ENCODE results near the gene SCARB1. TPM values are rescaled to one million over a fixed set of nuclear protein-coding genes. Genes with fewer than 3 reads are reported as not detected.
"Not testable (repeated sequence)": the region's sequence is repeated elsewhere in the genome, so short reads cannot be mapped to it uniquely, and the experiment has no call there.

The SCARB1 gene
- total RNA-seq, 8 experiments from 2014 or later = 7.9 to 129 (median 15.1) TPM

DNA sequence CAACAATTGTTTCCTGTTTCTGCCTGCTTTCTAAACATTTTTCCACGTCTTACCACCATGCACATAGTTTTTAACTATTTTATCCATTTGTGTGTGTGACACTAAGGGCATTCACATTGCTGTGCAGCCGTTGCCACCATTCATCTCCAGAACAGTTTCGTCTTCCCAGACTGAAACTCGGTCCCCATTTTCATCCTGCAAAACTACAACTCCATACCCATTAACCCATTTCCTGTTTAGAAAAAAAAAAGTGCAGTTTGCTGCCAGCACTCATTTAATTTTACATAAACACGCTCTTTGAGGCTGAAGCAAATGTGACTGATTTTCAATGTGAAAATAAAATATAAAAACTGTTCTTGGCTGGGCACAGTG, 35.2 kb upstream of the SCARB1 start:
- ATAC-seq (replicated peaks in 6 of 8) = peak in 2 of 8 experiments; percentile 26 to 51
- WGBS, 10 experiments = 11 to 100% (median 75%) methylated on average over 1 to 5 of the region's 5 CpGs; no CpG with 5 or more reads in 1 of the 10 experiments
- Histone ChIP-seq H3K27ac (no peak overlapping the region), H3K4me3 (no peak overlapping the region), H3K4me1 (replicated peaks in 1 of 2) (no peaks in the 10 kb centered on the region)
- in situ Hi-C loops (cut with MboI; ENCODE audit: low pct_unique_long_range_greater_than_20kb in 2 of 9, low sequenced_read_pairs in 9 of 9, unreplicated experiment in 9 of 9) = no loop called here

- no peak overlapping the region for H3K27ac ChIP-seq
- peak; percentile 29 to 85 (median 60) for ATAC-seq (replicated peaks in 6 of 8)
- 0 to 70% (median 40%) methylated on average over 1 to 12 of the region's 18 CpGs; no CpG with 5 or more reads in 3 of the 10 experiments for WGBS, 10 experiments
- in situ Hi-C loops (cut with MboI; ENCODE audit: low pct_unique_long_range_greater_than_20kb in 2 of 9, low sequenced_read_pairs in 9 of 9, unreplicated experiment in 9 of 9) = no loop called here
- H3K4me1 ChIP-seq (replicated peaks in 1 of 2) = no peaks in the 10 kb centered on the region
- no peak overlapping the region for H3K4me3 ChIP-seq
Observed at GRCh38 chr12:124898200-124898922, 34.7 kb upstream of the SCARB1 start.

DNA sequence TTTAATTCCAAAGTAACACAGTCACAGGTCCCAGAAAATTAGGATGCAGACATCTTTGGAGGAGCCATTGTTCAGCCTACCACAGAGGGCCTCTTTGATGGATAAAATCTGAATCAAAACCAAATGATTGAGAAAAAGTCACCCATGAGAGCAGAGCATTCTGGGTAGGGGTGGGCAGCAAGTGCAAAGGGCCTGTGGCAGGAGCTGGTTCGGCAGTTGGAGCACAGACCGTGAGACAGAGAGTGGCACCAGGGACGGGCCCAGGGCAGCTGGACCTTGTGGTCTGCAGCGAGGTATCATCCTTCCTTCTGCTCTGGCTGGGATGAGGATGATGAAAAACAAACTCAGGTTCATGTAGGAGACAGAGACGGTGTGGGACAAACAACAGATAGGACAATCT, 32.8 kb upstream of the SCARB1 start:
- in situ Hi-C loops (cut with MboI; ENCODE audit: low pct_unique_long_range_greater_than_20kb in 2 of 9, low sequenced_read_pairs in 9 of 9, unreplicated experiment in 9 of 9) = no loop called here
- ATAC-seq (replicated peaks in 6 of 8) = no peak
- no peak overlapping the region for H3K27ac ChIP-seq
- H3K4me1 ChIP-seq (replicated peaks in 1 of 2) = no peaks in the 10 kb centered on the region
- H3K4me3 ChIP-seq = no peak overlapping the region
- 88 to 100% (median 94%) methylated on average over 1 to 4 of the region's 5 CpGs; no CpG with 5 or more reads in 3 of the 10 experiments for WGBS, 10 experiments

DNA sequence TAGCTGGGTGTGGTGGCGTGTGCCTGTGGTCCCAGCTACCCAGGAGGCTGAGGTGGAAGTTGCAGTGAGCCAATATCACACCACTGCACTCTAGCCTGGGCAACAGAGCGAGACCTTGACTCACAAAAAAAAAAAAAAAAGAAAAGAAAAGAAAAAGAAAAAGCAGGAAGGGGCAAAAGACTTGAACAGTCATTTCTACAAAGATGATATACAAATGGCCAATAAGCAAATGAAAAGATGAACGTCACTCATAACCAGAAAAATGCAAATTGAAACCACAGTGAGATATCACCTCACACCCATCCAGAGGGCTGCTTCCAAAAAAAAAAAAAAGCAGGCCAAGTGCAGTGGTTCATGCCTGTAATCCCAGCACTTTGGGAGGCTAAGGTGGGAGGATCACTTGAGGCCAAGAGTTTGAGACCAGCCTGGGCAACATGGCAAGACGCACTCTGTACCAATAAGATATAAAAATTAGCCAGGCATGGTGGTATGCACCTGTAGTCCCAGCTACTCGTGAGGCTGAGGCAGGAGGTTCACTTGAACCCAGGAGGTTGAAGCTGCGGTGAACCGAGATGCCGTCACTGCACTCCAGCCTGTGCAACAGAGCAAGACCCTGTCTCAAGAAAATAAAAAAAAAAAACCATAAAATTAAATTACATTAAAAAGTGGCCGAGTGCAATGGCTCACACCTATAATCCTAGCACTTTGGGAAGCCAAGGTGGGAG, 30.3 kb upstream of the SCARB1 start:
- in situ Hi-C loops (cut with MboI; ENCODE audit: low pct_unique_long_range_greater_than_20kb in 2 of 9, low sequenced_read_pairs in 9 of 9, unreplicated experiment in 9 of 9) = no loop called here
- WGBS, 10 experiments = 62 to 94% (median 80%) methylated on average over 2 to 9 of the region's 9 CpGs
- H3K27ac ChIP-seq = no peak overlapping the region
- no peak overlapping the region for H3K4me3 ChIP-seq
- H3K4me1 ChIP-seq (replicated peaks in 1 of 2) = no peaks in the 10 kb centered on the region
- ATAC-seq (replicated peaks in 6 of 8) = no peak

- WGBS, 10 experiments = 40 to 100% (median 90%) methylated on average over 1 to 2 of the region's 2 CpGs; no CpG with 5 or more reads in 3 of the 10 experiments
- ATAC-seq (replicated peaks in 6 of 8) = no peak
- no peak overlapping the region for H3K27ac ChIP-seq
- no peaks in the 10 kb centered on the region for H3K4me1 ChIP-seq (replicated peaks in 1 of 2)
- no peak overlapping the region for H3K4me3 ChIP-seq
- in situ Hi-C loops (cut with MboI; ENCODE audit: low pct_unique_long_range_greater_than_20kb in 2 of 9, low sequenced_read_pairs in 9 of 9, unreplicated experiment in 9 of 9) = no loop called here
Observed at GRCh38 chr12:124888260-124888659, 24.6 kb upstream of the SCARB1 start.

DNA sequence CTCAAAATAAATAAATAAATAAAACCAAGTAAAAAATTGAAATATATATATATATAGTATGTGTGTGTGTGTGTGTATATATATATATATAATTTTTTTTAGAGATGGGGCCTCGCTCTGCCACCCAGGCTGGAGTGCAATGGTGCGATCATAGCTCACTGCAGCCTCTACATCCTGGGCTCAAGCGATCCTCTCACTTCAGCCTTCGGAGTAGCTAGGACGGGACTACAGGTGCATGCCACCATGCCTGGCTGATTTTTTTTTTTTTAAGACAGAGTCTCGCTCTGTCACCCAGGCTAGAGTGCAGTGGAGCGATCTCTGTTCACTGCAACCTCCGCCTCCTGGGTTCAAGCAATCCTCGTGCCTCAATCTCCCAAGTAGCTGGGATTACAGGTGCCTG, 24.1 kb upstream of the SCARB1 start:
- H3K4me1 ChIP-seq (replicated peaks in 1 of 2); ATAC-seq (replicated peaks in 6 of 8); H3K4me3 ChIP-seq; in situ Hi-C loops (cut with MboI; ENCODE audit: low pct_unique_long_range_greater_than_20kb in 2 of 9, low sequenced_read_pairs in 9 of 9, unreplicated experiment in 9 of 9); H3K27ac ChIP-seq: not testable (repeated sequence)
- WGBS, 10 experiments = 92 to 100% (median 100%) methylated on average over 1 to 5 of the region's 9 CpGs; no CpG with 5 or more reads in 3 of the 10 experiments

GRCh38 chr12:124884587-124885438, 21.1 kb upstream of the SCARB1 start:
- H3K4me1 ChIP-seq (replicated peaks in 1 of 2) = no peaks in the 10 kb centered on the region
- ATAC-seq (replicated peaks in 6 of 8) = peak in 2 of 8 experiments; percentile 65 to 67
- in situ Hi-C loops (cut with MboI; ENCODE audit: low pct_unique_long_range_greater_than_20kb in 2 of 9, low sequenced_read_pairs in 9 of 9, unreplicated experiment in 9 of 9) = no loop called here
- WGBS, 10 experiments = 20 to 100% (median 57%) methylated on average over 1 to 10 of the region's 15 CpGs; no CpG with 5 or more reads in 3 of the 10 experiments
- H3K27ac ChIP-seq = no peak overlapping the region
- H3K4me3 ChIP-seq = no peak overlapping the region

- H3K4me1 ChIP-seq (replicated peaks in 1 of 2) = no peaks in the 10 kb centered on the region
- H3K27ac ChIP-seq = no peak overlapping the region
- in situ Hi-C loops (cut with MboI; ENCODE audit: low pct_unique_long_range_greater_than_20kb in 2 of 9, low sequenced_read_pairs in 9 of 9, unreplicated experiment in 9 of 9) = no loop called here
- ATAC-seq (replicated peaks in 6 of 8) = peak in 1 of 8 experiments; percentile 56
- H3K4me3 ChIP-seq = no peak overlapping the region
- WGBS, 10 experiments = 8 to 88% (median 64%) methylated on average over 2 to 10 of the region's 10 CpGs; no CpG with 5 or more reads in 1 of the 10 experiments
Observed at GRCh38 chr12:124883263-124884130, 19.8 kb upstream of the SCARB1 start.

- ATAC-seq (replicated peaks in 6 of 8) = no peak
- WGBS, 10 experiments = 56 to 92% (median 71%) methylated on average over 2 to 9 of the region's 10 CpGs; no CpG with 5 or more reads in 2 of the 10 experiments
Observed at GRCh38 chr12:124881123-124881522, 17.5 kb upstream of the SCARB1 start.

GRCh38 chr12:124880335-124880734, 16.7 kb upstream of the SCARB1 start:
- ATAC-seq (replicated peaks in 6 of 8); in situ Hi-C loops (cut with MboI; ENCODE audit: low pct_unique_long_range_greater_than_20kb in 2 of 9, low sequenced_read_pairs in 9 of 9, unreplicated experiment in 9 of 9); H3K4me3 ChIP-seq; H3K4me1 ChIP-seq (replicated peaks in 1 of 2); H3K27ac ChIP-seq: not testable (repeated sequence)
- 83 to 100% (median 100%) methylated on average over 2 to 8 of the region's 11 CpGs; no CpG with 5 or more reads in 5 of the 10 experiments for WGBS, 10 experiments

More at GRCh38 chr12:124881123-124881522, 17.5 kb upstream of the SCARB1 start:
- in situ Hi-C loops (cut with MboI; ENCODE audit: low pct_unique_long_range_greater_than_20kb in 2 of 9, low sequenced_read_pairs in 9 of 9, unreplicated experiment in 9 of 9) = no loop called here
- Histone ChIP-seq H3K4me1 (replicated peaks in 1 of 2) (no peaks in the 10 kb centered on the region), H3K27ac (no peak overlapping the region), H3K4me3 (no peak overlapping the region)

DNA sequence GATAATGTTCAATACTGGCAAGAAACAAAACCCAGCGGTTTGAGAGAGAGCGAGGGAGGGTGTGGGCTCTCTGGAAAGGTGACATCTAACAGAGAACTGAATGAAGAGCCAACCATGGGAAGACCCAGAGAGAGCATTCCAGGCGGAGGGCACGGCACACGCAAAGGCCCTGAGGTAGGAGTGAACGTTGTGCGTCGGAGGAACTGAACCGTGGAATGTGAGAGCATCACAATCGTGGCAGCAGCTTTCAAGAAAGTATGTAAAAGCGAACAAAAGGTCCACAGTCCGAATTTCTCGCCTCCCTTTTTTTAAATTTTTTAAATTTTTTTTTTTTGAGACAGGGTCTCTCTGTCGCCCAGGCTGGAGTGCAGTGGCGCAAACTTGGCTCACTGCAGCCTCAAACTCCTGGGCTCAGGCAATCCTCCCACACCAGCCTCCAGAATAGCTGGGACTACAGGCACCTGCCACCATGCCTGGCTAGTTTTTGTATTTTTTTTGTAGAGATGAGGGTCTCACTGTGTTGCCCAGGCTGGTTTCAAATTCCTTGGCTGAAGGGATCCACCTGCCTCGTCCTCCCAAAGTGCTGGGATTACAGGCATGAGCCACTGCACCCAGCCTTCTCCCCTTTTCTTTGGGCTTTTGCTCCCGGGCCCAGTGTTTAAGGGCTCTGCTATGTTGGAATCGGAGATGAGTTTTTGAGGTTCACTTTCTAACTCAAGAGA, 15.3 kb upstream of the SCARB1 start:
- Histone ChIP-seq H3K4me1 (replicated peaks in 1 of 2) (peaks cover 0 to 2% of the 10 kb centered on the region in 2 donors), H3K27ac (no peak overlapping the region), H3K4me3 (no peak overlapping the region)
- in situ Hi-C loops (cut with MboI; ENCODE audit: low pct_unique_long_range_greater_than_20kb in 2 of 9, low sequenced_read_pairs in 9 of 9, unreplicated experiment in 9 of 9) = no loop called here
- ATAC-seq (replicated peaks in 6 of 8) = no peak
- 74 to 100% (median 91%) methylated on average over 2 to 15 of the region's 18 CpGs; no CpG with 5 or more reads in 1 of the 10 experiments for WGBS, 10 experiments
